ENCODE measurements around the gene DDX39A.

Gene DDX39A

GRCh38 chr19:14411938-14412245 is 7.2 kb downstream of the DDX39A start:
- TF ChIP-seq POLR2AphosphoS5 (IDR thresholded peaks at IDR 0.05; ENCODE audit: low read depth, low read length) (no peak), TAF1 (IDR thresholded peaks at IDR 0.05; ENCODE audit: borderline replicate concordance, low read depth, low read length) (no peak), POLR2A (IDR thresholded peaks at IDR 0.05; ENCODE audit: low read depth, low read length) (no peak)
- DNase-seq (ENCODE audit: insufficient read length): no peak
- no peak for FAIRE-seq

GRCh38 chr19:14411161-14411937 is 7.8 kb downstream of the DDX39A start:
- no peak for FAIRE-seq
- DNase-seq (ENCODE audit: insufficient read length): no peak
- TF ChIP-seq TAF1 (IDR thresholded peaks at IDR 0.05; ENCODE audit: borderline replicate concordance, low read depth, low read length) (no peak), POLR2AphosphoS5 (IDR thresholded peaks at IDR 0.05; ENCODE audit: low read depth, low read length) (no peak; the same call in 1 of the 2 replicates), POLR2A (IDR thresholded peaks at IDR 0.05; ENCODE audit: low read depth, low read length) (no peak)

GRCh38 chr19:14410091-14411051 is 8.8 kb downstream of the DDX39A start:
- DNase-seq (ENCODE audit: insufficient read length): no peak
- no peak for TF ChIP-seq POLR2A (IDR thresholded peaks at IDR 0.05; ENCODE audit: low read depth, low read length)
- no peak for TF ChIP-seq TAF1 (IDR thresholded peaks at IDR 0.05; ENCODE audit: borderline replicate concordance, low read depth, low read length)
- no peak; the same call in 1 of the 2 replicates for TF ChIP-seq POLR2AphosphoS5 (IDR thresholded peaks at IDR 0.05; ENCODE audit: low read depth, low read length)
- no peak for FAIRE-seq

- peak; percentile 44; the same call in 1 of the 2 replicates for TF ChIP-seq POLR2A (IDR thresholded peaks at IDR 0.05; ENCODE audit: low read depth, low read length)
- no peak for TF ChIP-seq TAF1 (IDR thresholded peaks at IDR 0.05; ENCODE audit: borderline replicate concordance, low read depth, low read length)
- peak; percentile 30; the same call in 1 of the 2 replicates for TF ChIP-seq POLR2AphosphoS5 (IDR thresholded peaks at IDR 0.05; ENCODE audit: low read depth, low read length)
- DNase-seq (ENCODE audit: insufficient read length) (no peak), FAIRE-seq (no peak)
These were observed 9.8 kb downstream of the DDX39A start for GRCh38 chr19:14409146-14410023.

GRCh38 chr19:14408491-14409145 is 10.5 kb downstream of the DDX39A start:
- FAIRE-seq (no peak), DNase-seq (ENCODE audit: insufficient read length) (no peak)
- TF ChIP-seq POLR2A (IDR thresholded peaks at IDR 0.05; ENCODE audit: low read depth, low read length) (no peak), POLR2AphosphoS5 (IDR thresholded peaks at IDR 0.05; ENCODE audit: low read depth, low read length) (no peak), TAF1 (IDR thresholded peaks at IDR 0.05; ENCODE audit: borderline replicate concordance, low read depth, low read length) (no peak)

- TF ChIP-seq POLR2AphosphoS5 (IDR thresholded peaks at IDR 0.05; ENCODE audit: low read depth, low read length) (peak; percentile 98), TAF1 (IDR thresholded peaks at IDR 0.05; ENCODE audit: borderline replicate concordance, low read depth, low read length) (no peak), POLR2A (IDR thresholded peaks at IDR 0.05; ENCODE audit: low read depth, low read length) (peak; percentile 92)
- no peak for DNase-seq (ENCODE audit: insufficient read length)
- FAIRE-seq: no peak
These were observed 11.3 kb downstream of the DDX39A start for GRCh38 chr19:14407605-14408484.

- TF ChIP-seq POLR2A (IDR thresholded peaks at IDR 0.05; ENCODE audit: low read depth, low read length) (peak; percentile 27; the same call in 1 of the 2 replicates), POLR2AphosphoS5 (IDR thresholded peaks at IDR 0.05; ENCODE audit: low read depth, low read length) (no peak; the same call in 1 of the 2 replicates)
- DNase-seq (ENCODE audit: insufficient read length): no peak
- FAIRE-seq: no peak
These were observed 12.3 kb downstream of the DDX39A start for GRCh38 chr19:14406645-14407401.

GRCh38 chr19:14405758-14406644 is 13.1 kb downstream of the DDX39A start:
- FAIRE-seq: peak; percentile 97
- DNase-seq (ENCODE audit: insufficient read length): peak; percentile 99
- TF ChIP-seq POLR2A (IDR thresholded peaks at IDR 0.05; ENCODE audit: low read depth, low read length) (no peak; the same call in 1 of the 2 replicates), POLR2AphosphoS5 (IDR thresholded peaks at IDR 0.05; ENCODE audit: low read depth, low read length) (peak; percentile 33)
